Measurements from ENCODE around the gene ZNF524. TPM values are rescaled to one million over a fixed set of nuclear protein-coding genes. Genes with fewer than 3 reads are reported as not detected.
"Not testable (repeated sequence)": the region's sequence is repeated elsewhere in the genome, so short reads cannot be mapped to it uniquely, and the experiment has no call there.

Gene ZNF524
- total and polyA plus RNA-seq, 2 donors: 13.3 to 25.0 TPM

DNA sequence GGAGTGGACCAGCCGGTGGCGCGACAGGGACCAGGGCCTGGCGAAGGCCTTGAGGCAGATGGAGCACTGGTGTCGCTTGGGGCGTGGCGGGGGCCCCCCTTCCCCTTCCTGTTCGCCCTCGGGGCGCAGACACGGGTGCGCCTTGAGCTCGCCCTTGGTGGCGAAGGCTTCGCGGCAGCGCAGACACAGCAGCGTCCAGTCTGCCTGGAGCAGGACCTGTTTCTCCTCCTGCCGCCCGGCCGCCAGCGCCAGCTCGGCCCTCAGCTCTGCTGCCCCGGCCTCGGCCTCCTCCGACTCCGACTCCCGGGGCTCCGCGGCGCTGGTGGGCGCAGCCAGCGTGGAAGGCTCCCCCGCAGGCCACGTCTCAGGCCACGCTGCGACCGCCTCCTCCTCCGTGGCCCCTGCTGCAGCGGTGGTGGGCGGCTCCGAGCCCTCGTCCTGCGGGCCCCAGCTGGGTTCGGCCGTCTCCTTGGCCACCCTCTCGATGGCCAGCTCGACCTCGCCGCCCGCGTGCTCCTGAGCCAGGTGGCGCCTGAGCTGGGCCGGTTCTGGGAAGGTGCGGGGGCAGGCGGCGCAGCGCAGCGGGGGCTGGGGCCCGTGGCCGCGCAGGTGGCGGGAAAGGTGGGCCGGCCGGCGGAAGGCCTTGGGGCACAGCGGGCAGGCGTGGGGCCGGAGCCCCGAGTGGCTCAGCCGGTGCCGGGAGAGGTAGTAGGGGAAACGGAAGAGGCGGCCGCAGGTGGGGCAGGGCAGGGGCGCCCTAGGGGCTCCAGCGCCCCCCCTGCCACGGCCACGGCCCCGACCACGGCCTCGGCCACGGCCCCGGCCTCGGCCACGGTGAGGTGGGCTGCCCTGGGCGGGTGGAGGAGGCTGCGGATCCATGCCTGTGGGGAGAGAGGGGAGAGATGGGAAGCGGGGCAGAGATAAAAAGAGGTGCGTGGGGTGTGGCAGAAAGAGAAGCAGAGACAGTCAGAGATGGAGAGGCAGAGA lies 21.0 kb upstream of the ZNF524 start:
- Histone ChIP-seq H3K27ac (ENCODE audit: low read depth in 1 of 2, low read length in 1 of 2) (no peak overlapping the region), H3K9me3 (ENCODE audit: control insufficient read depth in 2 of 2, insufficient read depth in 1 of 2, low read length in 1 of 2) (no peaks in the 10 kb centered on the region), H3K27me3 (ENCODE audit: control insufficient read depth in 2 of 2, insufficient read depth in 1 of 2, low read length in 1 of 2) (no peaks in the 10 kb centered on the region), H3K36me3 (ENCODE audit: control insufficient read depth in 2 of 2, insufficient read depth in 2 of 2, low read length in 1 of 2) (peaks cover 5 to 21% of the 10 kb centered on the region in 2 donors), H3K4me1 (ENCODE audit: control insufficient read depth in 2 of 2, insufficient read depth in 2 of 2, low read length in 2 of 2) (peaks cover 9 to 10% of the 10 kb centered on the region in 2 donors), H3K4me3 (ENCODE audit: low read length in 2 of 2) (no peak overlapping the region)
- WGBS: 97% methylated on average over 90 of the region's 90 CpGs
- no peak for DNase-seq (ENCODE audit: low read depth in 6 of 9, low spot score in 9 of 9)

DNA sequence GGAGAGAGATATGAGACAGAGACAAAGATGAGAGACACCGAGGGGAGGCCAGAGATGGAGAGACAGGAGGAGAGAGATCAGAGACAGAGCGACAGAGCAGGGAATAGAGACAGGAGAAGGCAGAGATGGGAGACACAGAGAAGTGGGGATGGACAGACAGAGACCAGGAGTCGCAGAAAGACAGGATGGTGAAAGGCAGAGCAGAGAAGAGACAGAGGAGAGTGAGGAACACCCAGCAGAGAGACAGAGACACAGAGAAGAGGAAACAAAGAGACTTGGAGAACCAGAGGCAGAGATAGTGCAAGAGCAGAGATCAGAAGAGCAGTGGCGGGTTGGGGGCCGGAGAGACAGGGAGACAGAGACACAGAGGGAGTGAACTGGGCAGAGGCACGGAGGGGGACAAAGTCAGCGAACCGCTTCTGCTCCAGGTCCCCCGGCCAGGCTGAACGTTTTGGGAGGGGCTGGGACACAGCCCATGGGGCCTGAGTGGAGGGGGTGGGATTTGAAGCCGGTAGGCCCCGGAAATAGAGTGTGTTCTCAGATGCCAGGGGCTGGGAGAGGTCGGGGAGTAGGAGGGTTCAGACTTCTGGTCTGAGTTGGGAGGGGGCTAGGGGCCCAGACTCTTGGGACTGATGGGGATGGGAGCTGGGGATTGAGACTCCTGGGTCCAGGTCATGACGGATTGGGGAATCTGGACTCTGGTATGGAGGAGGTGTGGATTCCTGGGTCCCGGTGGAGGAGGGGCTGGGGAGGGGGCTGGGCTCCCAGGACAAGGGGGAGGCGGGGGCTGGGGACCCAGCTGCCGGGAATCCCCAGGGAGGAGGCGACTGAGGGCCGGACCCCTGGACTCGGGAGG lies 20.1 kb upstream of the ZNF524 start:
- peak in 2 of 9 donors; percentile 17 to 36 for DNase-seq (ENCODE audit: low read depth in 6 of 9, low spot score in 9 of 9)
- Histone ChIP-seq H3K36me3 (ENCODE audit: control insufficient read depth in 2 of 2, insufficient read depth in 2 of 2, low read length in 1 of 2) (peaks cover 5 to 21% of the 10 kb centered on the region in 2 donors), H3K9me3 (ENCODE audit: control insufficient read depth in 2 of 2, insufficient read depth in 1 of 2, low read length in 1 of 2) (no peaks in the 10 kb centered on the region), H3K4me1 (ENCODE audit: control insufficient read depth in 2 of 2, insufficient read depth in 2 of 2, low read length in 2 of 2) (peaks cover 9 to 10% of the 10 kb centered on the region in 2 donors), H3K4me3 (ENCODE audit: low read length in 2 of 2) (peak overlapping the region; percentile 68 to 84), H3K27ac (ENCODE audit: low read depth in 1 of 2, low read length in 1 of 2) (peak overlapping the region; percentile 77 to 86), H3K27me3 (ENCODE audit: control insufficient read depth in 2 of 2, insufficient read depth in 1 of 2, low read length in 1 of 2) (peaks cover 0 to 2% of the 10 kb centered on the region in 2 donors)
- WGBS: 16% methylated on average over 20 of the region's 20 CpGs

DNA sequence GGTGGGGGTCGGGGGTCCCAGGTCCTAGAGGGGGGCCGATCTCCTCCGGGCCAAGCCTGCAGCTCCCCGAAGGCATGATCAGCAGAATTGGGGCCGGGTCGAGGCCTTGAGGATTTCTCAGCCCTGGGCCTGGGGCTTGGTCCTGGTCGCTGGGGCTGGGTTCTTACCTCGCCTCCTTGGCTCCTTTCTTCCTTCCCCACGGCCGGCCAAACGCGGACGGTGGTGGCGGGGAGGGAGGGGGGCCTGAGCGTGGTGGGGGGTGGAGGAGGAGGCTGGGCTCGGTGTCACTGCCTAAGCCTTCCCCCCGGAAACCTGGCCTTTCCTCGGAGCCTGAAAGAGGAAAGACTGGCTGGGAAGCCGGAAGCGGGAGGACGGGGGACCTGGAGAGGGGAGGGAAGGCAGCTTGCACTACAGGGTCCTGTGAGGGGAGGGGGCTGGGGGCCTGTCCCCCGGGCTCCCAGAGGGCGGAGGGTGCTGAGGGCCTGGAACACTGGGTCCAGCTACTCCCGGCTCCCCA lies 19.4 kb upstream of the ZNF524 start, which contains the start of gene ZNF579:
Gene ZNF579, minus strand, starts transcription at position 221 of the 517 bp plus-strand sequence. CDS start 1,209 bp downstream, outside the sequence.
- DNase-seq (ENCODE audit: low read depth in 6 of 9, low spot score in 9 of 9): peak in 6 of 9 donors; percentile 60 to 86 (median 71)
- H3K27ac ChIP-seq (ENCODE audit: low read depth in 1 of 2, low read length in 1 of 2): peak within 1 kb of the TSS; percentile 77 to 86

DNA sequence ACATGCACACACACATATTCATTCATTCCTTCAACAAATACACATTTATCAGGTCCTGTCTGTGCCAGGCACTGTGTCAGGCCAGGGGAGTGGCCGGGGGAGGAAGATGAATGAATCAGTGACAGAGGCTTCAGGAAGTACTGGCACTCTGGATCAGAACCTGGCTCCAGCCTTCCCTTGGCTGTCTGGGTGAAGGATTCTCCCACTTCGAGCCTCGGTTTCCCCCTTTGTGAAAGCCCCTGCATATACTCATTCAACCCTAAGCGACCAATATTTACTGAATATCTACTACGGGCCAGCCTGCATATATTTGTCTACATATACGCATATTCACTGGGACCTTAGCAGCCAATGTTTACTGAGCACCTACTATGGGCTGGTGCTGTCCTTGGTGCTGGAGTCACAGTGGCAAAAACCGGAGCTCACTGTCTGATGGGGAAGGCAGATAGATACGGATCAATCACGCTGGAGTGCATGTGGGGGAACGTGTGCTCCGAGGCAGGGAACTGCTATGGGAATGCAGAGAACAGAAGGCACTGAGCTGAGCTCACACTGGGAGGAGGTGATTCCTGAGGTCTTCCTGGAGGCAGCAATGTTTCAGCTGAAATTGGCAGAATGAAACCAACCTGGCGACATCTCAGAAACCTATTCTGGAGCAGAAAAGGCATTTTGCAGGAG lies 18.8 kb upstream of the ZNF524 start:
- Histone ChIP-seq H3K27me3 (ENCODE audit: control insufficient read depth in 2 of 2, insufficient read depth in 1 of 2, low read length in 1 of 2) (peaks cover 0 to 4% of the 10 kb centered on the region in 2 donors), H3K27ac (ENCODE audit: low read depth in 1 of 2, low read length in 1 of 2) (peak overlapping the region in 1 of 2 donors; percentile 86), H3K4me3 (ENCODE audit: low read length in 2 of 2) (peak overlapping the region; percentile 68 to 84), H3K9me3 (ENCODE audit: control insufficient read depth in 2 of 2, insufficient read depth in 1 of 2, low read length in 1 of 2) (no peaks in the 10 kb centered on the region), H3K36me3 (ENCODE audit: control insufficient read depth in 2 of 2, insufficient read depth in 2 of 2, low read length in 1 of 2) (peaks cover 5 to 21% of the 10 kb centered on the region in 2 donors), H3K4me1 (ENCODE audit: control insufficient read depth in 2 of 2, insufficient read depth in 2 of 2, low read length in 2 of 2) (peaks cover 15 to 21% of the 10 kb centered on the region in 2 donors)
- 50% methylated on average over 12 of the region's 12 CpGs for WGBS
- DNase-seq (ENCODE audit: low read depth in 6 of 9, low spot score in 9 of 9): peak in 2 of 9 donors; percentile 29 to 46

More for the DNA sequence above, 19.4 kb upstream of the ZNF524 start, which contains the start of gene ZNF579:
- peaks cover 0 to 4% of the 10 kb centered on the region in 2 donors for H3K27me3 ChIP-seq (ENCODE audit: control insufficient read depth in 2 of 2, insufficient read depth in 1 of 2, low read length in 1 of 2)
- H3K4me1 ChIP-seq (ENCODE audit: control insufficient read depth in 2 of 2, insufficient read depth in 2 of 2, low read length in 2 of 2): peaks cover 9 to 15% of the 10 kb centered on the region in 2 donors
- WGBS: under 1% methylated on average over 24 of the region's 24 CpGs
- H3K4me3 ChIP-seq (ENCODE audit: low read length in 2 of 2): peak within 1 kb of the TSS; percentile 68 to 84
- H3K9me3 ChIP-seq (ENCODE audit: control insufficient read depth in 2 of 2, insufficient read depth in 1 of 2, low read length in 1 of 2): no peaks in the 10 kb centered on the region
- H3K36me3 ChIP-seq (ENCODE audit: control insufficient read depth in 2 of 2, insufficient read depth in 2 of 2, low read length in 1 of 2): peaks cover 5 to 21% of the 10 kb centered on the region in 2 donors

DNA sequence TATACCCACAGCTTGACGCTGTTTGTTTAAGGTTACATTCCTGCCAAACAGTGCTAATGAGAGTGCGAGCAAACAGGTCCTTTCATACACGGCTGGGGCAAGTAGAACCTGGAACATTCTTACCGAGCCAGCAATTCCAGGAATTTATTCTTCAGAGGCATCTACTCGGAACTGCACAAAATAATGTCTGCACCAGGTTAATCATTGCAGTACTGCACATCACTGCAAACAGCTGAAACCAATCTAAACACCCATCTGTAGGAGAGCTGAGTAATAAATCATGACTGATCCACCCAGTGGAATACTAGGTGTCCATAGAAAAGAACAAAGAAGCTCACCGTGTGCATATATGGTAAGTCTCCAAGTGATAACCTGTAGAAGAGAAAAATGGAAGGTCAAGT lies 18.3 kb upstream of the ZNF524 start:
- Histone ChIP-seq H3K27ac (ENCODE audit: low read depth in 1 of 2, low read length in 1 of 2) (no peak overlapping the region), H3K27me3 (ENCODE audit: control insufficient read depth in 2 of 2, insufficient read depth in 1 of 2, low read length in 1 of 2) (peaks cover 4 to 5% of the 10 kb centered on the region in 2 donors), H3K4me1 (ENCODE audit: control insufficient read depth in 2 of 2, insufficient read depth in 2 of 2, low read length in 2 of 2) (peaks cover 20 to 26% of the 10 kb centered on the region in 2 donors), H3K9me3 (ENCODE audit: control insufficient read depth in 2 of 2, insufficient read depth in 1 of 2, low read length in 1 of 2) (no peaks in the 10 kb centered on the region), H3K4me3 (ENCODE audit: low read length in 2 of 2) (no peak overlapping the region), H3K36me3 (ENCODE audit: control insufficient read depth in 2 of 2, insufficient read depth in 2 of 2, low read length in 1 of 2) (peaks cover 4 to 21% of the 10 kb centered on the region in 2 donors)
- DNase-seq (ENCODE audit: low read depth in 6 of 9, low spot score in 9 of 9): no peak
- WGBS: 70% methylated on average over 6 of the region's 6 CpGs

DNA sequence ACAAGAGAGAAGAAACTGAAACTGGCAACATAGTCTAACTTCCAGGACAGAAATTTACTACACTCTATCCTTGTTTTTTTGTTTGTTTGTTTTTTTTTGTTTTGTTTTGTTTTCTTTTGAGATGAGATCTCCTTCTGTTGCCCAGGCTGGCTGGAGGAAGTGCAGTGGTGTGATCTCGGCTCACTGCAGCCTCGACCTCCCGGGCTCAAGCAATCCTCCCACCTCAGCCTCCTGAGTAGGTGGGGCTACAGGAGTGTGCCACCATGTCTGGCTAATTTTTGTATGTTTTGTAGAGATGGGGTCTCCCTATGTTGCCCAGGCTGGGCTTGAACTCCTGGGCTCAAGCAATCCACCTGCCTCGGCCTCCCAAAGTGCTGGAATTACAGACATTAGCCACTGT lies 17.8 kb upstream of the ZNF524 start:
- not testable (repeated sequence) for DNase-seq (ENCODE audit: low read depth in 6 of 9, low spot score in 9 of 9); H3K27ac ChIP-seq (ENCODE audit: low read depth in 1 of 2, low read length in 1 of 2); H3K4me3 ChIP-seq (ENCODE audit: low read length in 2 of 2); H3K27me3 ChIP-seq (ENCODE audit: control insufficient read depth in 2 of 2, insufficient read depth in 1 of 2, low read length in 1 of 2); H3K9me3 ChIP-seq (ENCODE audit: control insufficient read depth in 2 of 2, insufficient read depth in 1 of 2, low read length in 1 of 2)
- H3K36me3 ChIP-seq (ENCODE audit: control insufficient read depth in 2 of 2, insufficient read depth in 2 of 2, low read length in 1 of 2): peaks cover 3 to 20% of the 10 kb centered on the region in 2 donors
- 91% methylated on average over 4 of the region's 4 CpGs for WGBS
- H3K4me1 ChIP-seq (ENCODE audit: control insufficient read depth in 2 of 2, insufficient read depth in 2 of 2, low read length in 2 of 2): peaks cover 22 to 31% of the 10 kb centered on the region in 2 donors

DNA sequence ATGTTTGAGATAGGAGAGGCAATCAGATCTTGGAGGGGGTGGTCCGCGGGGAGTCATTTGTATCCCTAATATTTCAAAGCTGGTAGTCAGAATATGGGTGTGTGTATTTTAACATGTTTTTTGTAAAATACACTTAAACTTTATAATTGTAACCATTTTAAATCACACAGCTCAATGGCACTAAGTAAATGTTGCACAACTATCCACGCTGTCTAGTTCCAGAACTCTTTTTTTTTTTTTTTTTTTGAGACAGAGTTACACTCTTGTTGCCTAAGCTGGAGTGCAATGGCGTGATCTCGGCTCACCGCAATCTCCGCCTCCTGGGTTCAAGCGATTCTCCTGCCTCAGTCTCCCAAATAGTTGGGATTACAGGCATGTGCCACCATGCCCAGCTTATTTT lies 16.2 kb upstream of the ZNF524 start:
- not testable (repeated sequence) for H3K36me3 ChIP-seq (ENCODE audit: control insufficient read depth in 2 of 2, insufficient read depth in 2 of 2, low read length in 1 of 2); H3K9me3 ChIP-seq (ENCODE audit: control insufficient read depth in 2 of 2, insufficient read depth in 1 of 2, low read length in 1 of 2); H3K27ac ChIP-seq (ENCODE audit: low read depth in 1 of 2, low read length in 1 of 2); H3K4me3 ChIP-seq (ENCODE audit: low read length in 2 of 2); DNase-seq (ENCODE audit: low read depth in 6 of 9, low spot score in 9 of 9)
- peaks cover 4 to 10% of the 10 kb centered on the region in 2 donors for H3K27me3 ChIP-seq (ENCODE audit: control insufficient read depth in 2 of 2, insufficient read depth in 1 of 2, low read length in 1 of 2)
- peaks cover 22 to 38% of the 10 kb centered on the region in 2 donors for H3K4me1 ChIP-seq (ENCODE audit: control insufficient read depth in 2 of 2, insufficient read depth in 2 of 2, low read length in 2 of 2)
- WGBS: 92% methylated on average over 8 of the region's 8 CpGs

DNA sequence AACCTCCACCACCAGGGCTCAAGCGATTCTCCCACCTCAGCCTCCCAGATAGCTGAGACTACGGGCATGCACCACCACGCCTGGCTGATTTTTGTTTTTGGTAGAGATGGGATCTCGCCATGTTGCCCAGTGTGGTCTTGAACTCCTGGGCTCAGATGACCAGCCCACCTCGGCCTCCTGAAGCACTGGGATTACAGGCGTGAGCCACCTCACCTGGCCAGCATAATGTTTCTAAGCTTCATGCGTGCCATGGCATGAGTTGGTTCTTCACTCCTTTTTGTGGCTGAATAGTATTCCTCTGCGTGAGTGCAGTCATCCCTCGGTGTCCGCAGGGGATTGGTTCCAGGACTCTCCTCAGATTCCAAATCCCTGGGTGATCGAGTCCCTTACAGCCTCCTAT lies 15.2 kb upstream of the ZNF524 start:
- Histone ChIP-seq H3K4me3 (ENCODE audit: low read length in 2 of 2) (no peak overlapping the region), H3K27ac (ENCODE audit: low read depth in 1 of 2, low read length in 1 of 2) (no peak overlapping the region), H3K4me1 (ENCODE audit: control insufficient read depth in 2 of 2, insufficient read depth in 2 of 2, low read length in 2 of 2) (peaks cover 21 to 38% of the 10 kb centered on the region in 2 donors), H3K27me3 (ENCODE audit: control insufficient read depth in 2 of 2, insufficient read depth in 1 of 2, low read length in 1 of 2) (peaks cover 4 to 10% of the 10 kb centered on the region in 2 donors), H3K9me3 (ENCODE audit: control insufficient read depth in 2 of 2, insufficient read depth in 1 of 2, low read length in 1 of 2) (no peaks in the 10 kb centered on the region), H3K36me3 (ENCODE audit: control insufficient read depth in 2 of 2, insufficient read depth in 2 of 2, low read length in 1 of 2) (no peaks in the 10 kb centered on the region)
- DNase-seq (ENCODE audit: low read depth in 6 of 9, low spot score in 9 of 9): no peak
- WGBS: 98% methylated on average over 11 of the region's 11 CpGs

All from thymus (tissue), 11 donors.